GM12865 (cell line): Measurements from ENCODE around the gene RNFT2.
A peak's percentile ranks its signal among the peaks of the same experiment; 100 is the strongest.
"Not testable (repeated sequence)": the region's sequence is repeated elsewhere in the genome, so short reads cannot be mapped to it uniquely, and the experiment has no call there.

ENCODE experiments used
- DNase-seq: peaks from one replicate; pipeline ENCODE4 v3.0.0; 2010; ENCODE audit warnings: low read depth
- H3K4me3 ChIP-seq: 2 replicates; pipeline ENCODE4 v1.5.1; 2011; ENCODE audit warnings: mild to moderate bottlenecking, low read depth, low read length, control low read depth
- TF ChIP-seq, protein P1 (sequence below): IDR thresholded peaks from 2 replicates; pipeline ENCODE4 v1.5.1; 2011; ENCODE audit warnings: low read length, control low read depth, low read depth, inconsistent platforms; ENCODE audit not compliant: insufficient read depth; ENCODE audit errors: missing control alignments

The RNFT2 gene

DNA sequence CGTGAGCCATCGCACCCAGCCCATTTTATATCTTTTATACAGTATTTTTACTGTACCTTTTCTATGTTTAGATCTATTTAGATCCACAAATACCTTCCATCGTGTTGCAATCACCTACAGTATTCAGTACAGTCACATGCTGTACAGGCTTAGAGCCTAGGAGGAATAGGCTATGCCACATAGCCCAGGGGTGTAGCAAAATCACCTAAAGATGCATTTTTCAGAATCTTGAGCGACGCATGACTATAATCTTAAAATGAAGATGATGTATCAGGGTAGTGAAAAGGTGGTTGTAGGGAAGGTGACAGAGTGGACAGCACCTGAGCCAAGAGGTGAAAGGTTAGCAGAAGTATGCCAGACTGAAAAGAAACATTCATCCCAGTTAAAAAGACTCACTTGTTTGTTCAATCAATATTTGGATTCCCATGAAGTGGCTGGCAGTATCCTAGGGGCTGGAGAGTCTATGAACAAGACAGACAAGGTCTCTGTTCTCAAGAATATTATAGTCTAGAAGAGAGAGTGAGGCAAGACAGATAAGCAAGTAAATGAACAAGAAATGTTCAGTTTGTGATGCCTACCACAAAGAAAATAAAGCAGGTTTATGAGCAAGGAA is 3.9 kb upstream of the RNFT2 start:
- DNase-seq = no peak
- no peak overlapping the region for H3K4me3 ChIP-seq
- TF ChIP-seq, protein P1, sequence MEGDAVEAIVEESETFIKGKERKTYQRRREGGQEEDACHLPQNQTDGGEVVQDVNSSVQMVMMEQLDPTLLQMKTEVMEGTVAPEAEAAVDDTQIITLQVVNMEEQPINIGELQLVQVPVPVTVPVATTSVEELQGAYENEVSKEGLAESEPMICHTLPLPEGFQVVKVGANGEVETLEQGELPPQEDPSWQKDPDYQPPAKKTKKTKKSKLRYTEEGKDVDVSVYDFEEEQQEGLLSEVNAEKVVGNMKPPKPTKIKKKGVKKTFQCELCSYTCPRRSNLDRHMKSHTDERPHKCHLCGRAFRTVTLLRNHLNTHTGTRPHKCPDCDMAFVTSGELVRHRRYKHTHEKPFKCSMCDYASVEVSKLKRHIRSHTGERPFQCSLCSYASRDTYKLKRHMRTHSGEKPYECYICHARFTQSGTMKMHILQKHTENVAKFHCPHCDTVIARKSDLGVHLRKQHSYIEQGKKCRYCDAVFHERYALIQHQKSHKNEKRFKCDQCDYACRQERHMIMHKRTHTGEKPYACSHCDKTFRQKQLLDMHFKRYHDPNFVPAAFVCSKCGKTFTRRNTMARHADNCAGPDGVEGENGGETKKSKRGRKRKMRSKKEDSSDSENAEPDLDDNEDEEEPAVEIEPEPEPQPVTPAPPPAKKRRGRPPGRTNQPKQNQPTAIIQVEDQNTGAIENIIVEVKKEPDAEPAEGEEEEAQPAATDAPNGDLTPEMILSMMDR = no peak

DNA sequence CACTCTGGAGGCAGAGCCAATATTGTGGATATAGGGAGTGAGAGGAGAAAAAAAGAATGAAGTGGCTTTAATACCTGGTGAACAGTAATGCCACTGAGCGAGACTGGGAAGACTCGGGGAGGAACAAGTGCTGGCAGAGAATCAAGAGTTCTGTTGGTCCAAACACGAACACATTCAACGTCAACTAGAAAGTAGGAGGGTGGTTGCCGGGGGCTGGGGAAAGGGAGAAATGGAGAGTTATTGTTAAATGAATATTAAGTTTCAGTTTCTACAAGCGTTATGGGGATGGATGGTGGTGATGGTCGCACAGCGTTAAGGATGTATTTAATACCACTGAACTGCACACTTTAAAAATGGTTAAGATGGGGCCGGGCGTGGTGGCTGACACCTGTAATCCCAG is 3.0 kb upstream of the RNFT2 start:
- DNase-seq = no peak
- TF ChIP-seq, protein P1 = no peak
- no peak overlapping the region for H3K4me3 ChIP-seq

- peak; percentile 7 for DNase-seq
- TF ChIP-seq, protein P1 = no peak
- H3K4me3 ChIP-seq = peak overlapping the region; percentile 66
Measured at GRCh38 chr12:116735951-116736599, 2.0 kb upstream of the RNFT2 start.

- DNase-seq = peak; percentile 5
- TF ChIP-seq, protein P1 = no peak
- H3K4me3 ChIP-seq = peak overlapping the region; percentile 66
Measured at GRCh38 chr12:116736962-116737773, 947 bp upstream of the RNFT2 start.

GRCh38 chr12:116739381-116739887 is 1.3 kb downstream of the RNFT2 start:
- no peak overlapping the region for H3K4me3 ChIP-seq
- no peak for DNase-seq
- TF ChIP-seq, protein P1 = no peak

DNA sequence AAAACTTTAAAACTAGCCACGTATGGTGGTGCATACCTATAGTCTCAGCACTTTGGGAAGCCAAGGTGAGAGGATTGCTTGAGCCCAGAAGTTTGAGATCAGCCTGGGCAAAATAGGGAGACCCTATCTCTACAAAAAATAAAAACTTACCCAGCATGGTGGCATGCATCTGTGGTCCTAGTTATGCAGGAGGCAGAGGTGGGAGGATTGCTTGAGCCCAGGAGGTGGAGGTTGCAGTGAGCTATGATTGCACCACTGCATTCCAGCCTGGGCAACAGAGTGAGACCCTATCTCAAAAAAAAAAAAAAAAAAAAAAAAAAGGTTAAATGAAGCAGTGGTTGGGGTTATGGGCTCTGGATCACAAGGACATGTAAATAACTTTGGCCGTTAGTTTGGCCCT is 4.7 kb downstream of the RNFT2 start:
- H3K4me3 ChIP-seq, DNase-seq: not testable (repeated sequence)

DNA sequence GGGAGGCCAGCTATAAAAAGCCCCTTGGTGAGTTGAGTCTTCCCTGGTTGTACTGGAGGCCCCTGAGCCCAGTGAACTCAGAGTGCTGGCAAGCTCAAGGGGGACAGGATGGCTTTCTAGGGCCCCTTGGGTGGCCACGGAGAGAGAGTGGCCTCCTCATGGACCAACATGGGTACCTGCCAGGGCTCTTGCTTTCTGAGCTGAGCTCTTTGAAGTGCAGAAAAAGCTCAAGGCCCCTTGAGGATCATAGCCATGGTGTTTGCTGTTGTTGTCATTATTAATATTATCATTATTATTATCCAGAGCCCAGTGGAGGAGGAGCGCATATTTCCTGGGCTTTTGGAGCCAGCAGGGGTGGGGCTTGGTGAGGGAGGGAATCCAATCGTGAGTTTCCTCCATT is 6.7 kb downstream of the RNFT2 start:
- H3K4me3 ChIP-seq = no peak overlapping the region
- TF ChIP-seq, protein P1 = no peak
- no peak for DNase-seq
